Fibroblast of skin of right biceps (primary cell): ENCODE results near the gene DOCK1.

ENCODE experiments used
- DNase-seq: peaks from one replicate; pipeline ENCODE4 v3.0.0-alpha.2; 2013

The DOCK1 gene

DNA sequence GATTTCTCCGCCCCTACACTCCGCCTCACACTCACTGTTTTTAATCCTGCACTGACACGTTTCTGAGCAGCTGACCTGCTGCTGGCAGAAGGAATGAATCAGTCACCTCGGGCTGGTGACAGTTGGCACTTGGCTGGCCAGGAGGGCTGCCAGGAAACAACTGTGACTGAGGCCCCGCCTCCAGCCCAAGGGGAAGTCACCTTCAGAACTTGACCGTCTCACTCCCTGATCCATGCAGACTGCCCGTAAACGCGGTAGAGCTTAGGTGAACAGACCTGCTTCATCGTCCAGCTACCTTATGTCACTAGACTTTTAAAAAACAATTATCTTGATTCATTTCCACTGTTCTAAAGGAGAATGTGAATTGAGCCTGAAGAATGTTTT is 107.5 kb downstream of the DOCK1 start:
- peak; percentile 6 for DNase-seq

DNA sequence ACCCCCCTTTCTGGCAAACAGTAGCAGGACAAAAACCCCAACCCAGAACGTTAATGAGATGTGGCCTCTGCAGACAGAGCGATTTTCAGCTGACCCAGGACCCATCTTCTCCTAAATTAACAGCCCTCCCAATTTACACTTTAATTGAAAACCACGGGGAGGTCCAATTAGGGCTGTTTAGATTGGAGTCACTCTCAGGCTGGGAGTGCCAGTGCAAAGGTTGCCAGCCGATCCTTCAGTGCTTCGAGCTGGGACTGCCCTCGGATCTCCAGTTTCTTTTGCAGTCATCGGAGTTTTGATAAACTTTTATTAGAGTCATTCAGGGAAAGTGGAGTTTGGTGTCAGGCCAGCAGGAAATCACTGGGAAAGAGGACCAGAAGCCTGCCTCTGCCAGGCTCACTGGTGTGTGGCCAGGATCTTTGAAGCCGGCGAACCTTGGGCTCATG is 108.0 kb downstream of the DOCK1 start:
- DNase-seq = no peak

DNA sequence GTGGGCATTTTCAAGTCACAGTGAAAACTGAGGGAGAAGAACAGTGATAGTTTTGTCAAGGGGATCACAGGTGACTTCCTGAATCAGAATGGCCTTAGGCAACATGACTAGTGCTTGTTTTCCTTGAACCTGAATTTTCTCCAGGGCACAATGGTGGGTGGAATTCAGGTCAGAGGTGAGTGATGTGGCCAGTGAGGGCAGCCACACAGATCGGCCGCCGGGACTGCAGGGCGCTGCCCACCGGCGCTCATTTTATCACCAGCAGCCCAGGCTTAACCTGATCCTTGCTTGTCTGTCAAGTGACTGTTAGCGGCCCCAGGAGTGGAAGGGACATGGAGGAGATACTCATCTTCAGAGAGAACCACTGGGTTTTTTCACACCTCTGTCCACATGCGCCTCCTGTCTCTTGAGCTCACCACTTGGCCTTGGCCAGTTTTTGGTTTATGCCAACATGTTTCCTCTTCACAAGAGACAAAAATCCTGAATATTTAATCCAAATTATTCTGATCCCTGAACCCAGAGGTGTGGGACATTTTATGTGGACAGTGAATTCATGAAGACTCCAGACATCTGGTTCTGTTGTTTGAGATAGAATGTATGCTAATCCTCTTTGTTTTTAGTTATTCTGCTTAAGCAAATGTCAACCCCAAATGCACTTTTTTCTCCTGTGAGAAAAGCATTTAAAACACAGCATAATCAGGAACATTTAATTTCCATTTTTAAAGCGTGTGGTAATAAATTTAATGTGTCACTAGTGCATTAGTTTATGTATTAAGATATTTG is 108.7 kb downstream of the DOCK1 start:
- no peak for DNase-seq

DNA sequence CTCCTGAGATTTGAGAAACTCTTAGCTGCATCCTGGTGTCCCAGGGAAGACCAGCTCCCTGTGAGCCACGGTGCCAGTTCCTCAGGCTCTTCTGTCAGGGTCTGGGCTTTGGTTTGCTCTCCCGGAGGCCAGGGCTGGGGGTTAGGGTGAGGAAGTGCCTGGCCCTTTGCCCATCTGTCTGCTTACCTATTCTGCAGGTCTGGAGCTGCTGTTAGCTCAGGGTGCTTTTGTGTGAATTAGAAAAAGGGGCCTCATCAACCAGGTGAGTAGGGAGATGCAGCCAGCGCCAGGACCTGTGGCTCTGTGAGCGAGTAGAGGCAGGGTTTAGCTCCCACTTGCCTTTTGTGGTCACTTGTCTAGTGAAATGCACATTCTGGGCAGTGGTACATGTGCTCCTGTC is 109.4 kb downstream of the DOCK1 start:
- DNase-seq = no peak

DNA sequence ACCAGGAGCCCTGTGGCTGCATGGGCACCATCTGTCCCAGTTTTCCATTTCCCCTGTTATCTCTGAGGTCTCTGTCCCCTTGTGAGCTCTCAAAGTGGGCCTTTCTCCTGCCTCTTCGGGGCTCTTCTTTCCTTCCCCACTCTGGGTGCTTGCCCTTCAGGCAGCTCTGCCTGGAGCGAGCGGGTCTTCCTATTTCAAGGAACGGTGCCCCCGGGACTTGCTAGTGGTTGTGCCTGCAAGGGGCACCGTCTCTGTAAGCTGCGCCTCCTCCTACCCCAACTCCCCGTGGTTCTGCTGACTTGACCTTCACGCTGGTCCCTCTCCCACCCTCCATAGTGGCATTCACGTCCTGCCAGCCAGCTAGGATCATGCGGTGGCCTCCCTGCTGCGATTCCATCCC is 110.1 kb downstream of the DOCK1 start:
- no peak for DNase-seq

DNA sequence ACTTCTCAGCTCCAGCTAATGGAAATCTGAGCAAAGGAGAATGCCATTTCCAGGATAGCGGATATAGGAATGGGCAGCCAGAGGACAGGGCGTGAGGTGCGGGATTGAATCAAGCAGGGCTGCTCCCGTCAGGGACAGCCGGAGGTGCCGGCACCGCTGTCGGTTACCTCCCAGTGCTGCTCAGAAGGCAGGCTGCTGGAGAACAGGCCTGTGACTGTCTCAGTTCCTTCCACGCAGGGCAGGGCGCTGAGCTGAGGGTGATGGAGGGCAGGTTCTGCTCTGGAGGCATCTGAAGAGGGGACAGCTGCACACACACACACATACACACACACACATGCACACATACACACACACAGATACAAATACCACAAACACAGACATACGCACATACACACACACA is 111.1 kb downstream of the DOCK1 start:
- DNase-seq = no peak

DNA sequence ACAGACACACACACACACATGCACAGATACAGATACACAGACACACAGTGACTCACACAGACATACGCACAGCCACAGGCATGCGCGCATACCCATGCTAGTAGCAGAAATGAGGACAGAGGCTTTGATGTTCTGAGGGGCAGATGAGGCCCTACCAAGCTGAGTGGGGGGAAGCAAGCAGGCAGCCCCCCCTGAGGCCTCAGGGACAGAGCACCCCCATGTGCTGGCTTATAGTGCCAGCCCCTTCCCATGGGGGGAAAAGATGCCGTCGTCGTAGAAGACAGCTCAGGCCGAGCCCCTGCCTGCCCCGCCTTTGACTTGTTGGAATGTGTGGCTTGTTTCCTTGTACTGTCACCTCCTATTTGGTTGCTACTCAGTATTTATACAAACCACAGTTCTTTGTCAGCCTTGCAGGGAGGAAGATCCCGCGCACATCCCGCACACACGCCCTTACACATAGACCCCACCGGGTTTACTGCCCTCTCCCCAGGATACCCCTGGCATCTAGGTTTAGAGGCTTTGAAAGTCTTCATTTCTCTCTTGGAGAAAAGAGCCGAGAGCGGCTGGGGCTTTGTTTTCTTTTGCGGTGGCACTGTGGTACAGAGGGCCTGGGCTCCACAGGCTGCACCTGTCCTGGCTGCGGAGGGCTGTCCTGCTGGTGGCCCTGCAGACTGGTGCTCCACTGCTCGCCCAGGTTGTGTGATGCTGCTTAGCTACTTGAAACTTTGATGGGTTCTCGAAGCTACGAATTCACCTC is 112.5 kb downstream of the DOCK1 start:
- DNase-seq = peak; percentile 86

DNA sequence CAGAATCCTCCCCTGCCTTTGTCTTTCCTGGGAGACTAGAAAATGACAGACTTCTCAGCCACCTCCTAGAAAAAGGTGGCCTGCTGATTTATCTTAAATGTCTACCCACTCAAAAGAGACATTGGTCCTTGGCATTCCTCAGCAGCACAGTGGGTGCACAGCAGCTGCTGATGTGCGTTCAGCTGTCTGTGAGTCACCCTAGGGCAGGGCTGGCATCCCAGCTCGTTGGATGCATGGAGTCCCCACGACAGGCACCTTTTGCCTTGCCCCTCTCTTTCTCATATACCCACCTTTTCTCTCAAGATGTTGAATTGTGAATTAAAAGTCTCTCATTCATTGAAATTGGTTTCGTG is 113.0 kb downstream of the DOCK1 start:
- no peak for DNase-seq

DNA sequence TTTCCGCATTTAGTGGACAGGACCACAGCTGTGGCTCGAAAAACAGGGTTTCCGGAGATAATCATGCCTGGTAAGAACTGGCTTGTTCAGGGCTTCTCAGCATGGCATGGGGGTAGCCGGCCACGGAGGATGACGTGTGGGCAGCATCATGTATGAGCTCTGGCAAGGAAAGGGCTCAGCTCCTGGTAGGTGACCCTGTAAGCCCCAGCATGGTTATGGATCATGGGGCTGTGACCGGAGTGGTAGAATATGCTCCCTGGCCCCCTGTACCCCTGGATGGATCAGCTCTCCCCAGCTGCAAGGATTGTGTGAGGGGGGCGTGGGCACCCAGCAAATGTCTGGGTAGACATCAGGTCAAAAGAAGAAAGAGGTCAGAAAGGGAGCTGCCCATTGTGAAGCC is 113.5 kb downstream of the DOCK1 start:
- no peak for DNase-seq

DNA sequence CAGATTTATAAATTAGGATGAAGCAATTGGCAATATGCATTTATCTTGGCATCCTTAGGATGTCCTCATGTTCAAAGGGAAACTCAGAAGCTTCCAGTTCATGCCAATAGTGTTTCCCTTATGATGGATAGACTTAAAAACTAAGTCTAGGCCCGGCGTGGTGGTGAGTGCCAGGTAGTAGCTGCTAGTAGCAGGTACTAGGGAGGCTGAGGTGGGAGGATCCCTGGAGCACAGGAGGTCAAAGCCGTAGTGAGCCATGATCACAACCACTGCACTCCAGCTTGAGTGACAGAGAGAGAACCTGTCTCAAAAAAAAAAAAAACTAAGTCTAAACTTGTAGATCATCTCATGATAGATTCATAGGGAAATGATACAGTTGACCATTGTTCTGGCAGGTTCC is 115.0 kb downstream of the DOCK1 start:
- DNase-seq = no peak

DNA sequence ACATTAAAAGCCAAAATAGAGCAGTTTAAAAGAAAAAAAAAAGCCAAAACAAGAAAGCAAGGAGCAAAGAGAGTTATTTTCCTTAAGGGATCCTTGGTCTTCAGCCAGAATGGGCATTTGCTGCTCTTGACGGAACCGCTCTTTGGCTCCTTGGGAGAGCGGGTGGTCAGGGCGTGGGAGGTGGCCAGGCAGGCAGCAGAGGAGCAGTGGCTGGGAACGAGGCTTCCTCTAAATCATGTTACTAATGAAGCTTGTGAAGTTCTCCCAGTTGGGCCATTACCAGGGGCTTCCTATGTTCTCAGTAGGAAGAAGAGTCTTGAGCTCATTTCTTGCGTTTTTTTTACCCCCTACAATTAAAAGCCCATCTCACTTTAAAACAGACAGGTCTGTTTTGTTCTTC is 116.6 kb downstream of the DOCK1 start:
- no peak for DNase-seq

DNA sequence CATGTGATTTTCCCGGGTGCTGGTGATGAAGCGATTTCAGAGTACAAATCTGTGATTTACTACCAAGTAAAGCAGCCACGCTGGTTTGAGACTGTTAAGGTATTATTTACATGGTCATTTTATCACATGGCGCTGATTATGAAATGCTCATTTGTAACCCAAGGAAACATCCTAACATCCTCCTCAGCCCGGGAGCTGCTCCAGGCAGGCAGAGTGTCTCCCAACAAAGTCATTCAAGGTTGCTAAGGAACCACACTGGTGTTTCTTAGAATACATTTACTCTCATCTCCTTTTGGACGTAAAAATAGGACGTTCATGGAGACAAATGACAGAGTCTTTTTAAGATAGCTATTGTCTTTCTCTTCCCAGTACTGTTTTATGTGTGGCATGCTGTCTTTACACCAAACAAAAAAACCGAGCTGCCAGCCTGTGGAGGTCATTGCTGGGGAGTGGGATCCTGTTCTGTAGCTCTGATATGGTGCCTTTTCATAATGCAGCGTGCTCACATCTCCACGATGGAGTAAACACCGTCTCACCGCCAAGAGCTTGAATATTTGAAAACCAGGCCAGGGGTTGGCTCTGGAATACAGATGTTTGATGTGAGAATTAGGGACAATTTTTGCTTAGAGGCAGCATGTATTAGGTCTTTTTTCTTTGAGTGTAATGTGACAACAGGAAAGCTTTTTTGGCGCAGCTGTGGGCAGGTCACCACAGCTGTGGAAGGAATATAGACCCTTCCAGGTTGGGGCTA is 119.6 kb downstream of the DOCK1 start:
- peak; percentile 11 for DNase-seq

DNA sequence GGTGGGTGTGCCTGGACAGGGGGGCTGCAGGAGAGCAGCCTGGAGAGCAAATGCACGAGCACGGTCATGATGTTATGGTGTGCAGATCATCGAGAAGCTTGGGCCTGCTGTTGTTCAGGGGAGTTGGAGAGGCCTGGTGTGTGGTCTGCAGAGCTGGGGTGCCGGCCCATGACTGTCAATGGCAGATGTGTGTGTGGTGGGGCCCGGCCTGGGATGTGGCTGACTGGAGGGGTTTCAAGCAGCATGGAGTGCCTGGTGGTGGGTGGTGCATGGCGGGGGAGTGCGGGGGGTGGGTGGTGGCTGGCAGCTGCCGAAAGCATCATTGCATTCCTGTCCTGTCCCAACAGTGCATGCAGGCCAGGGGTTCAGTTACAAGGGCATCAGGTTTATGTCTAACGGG is 122.6 kb downstream of the DOCK1 start:
- DNase-seq = no peak

DNA sequence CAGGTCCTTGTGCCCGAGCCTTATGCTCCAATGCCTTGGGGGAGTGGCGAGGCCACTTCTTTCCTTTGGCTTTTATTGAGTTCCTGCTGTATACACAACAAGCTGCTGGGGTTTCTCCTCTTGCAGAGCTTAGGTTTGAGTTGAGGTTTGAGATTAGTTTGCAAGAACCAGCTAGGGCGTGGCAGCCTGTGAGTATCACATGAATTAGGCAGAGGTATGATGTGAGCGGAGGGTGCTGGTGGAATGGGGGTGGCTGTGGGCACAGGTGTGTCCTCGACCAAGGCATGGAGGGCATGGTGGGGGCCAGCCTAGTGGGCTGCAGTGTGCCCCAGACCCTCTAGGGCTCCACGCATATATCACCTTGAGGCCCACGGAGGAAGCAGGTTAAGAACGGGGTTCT is 123.3 kb downstream of the DOCK1 start:
- DNase-seq = no peak

DNA sequence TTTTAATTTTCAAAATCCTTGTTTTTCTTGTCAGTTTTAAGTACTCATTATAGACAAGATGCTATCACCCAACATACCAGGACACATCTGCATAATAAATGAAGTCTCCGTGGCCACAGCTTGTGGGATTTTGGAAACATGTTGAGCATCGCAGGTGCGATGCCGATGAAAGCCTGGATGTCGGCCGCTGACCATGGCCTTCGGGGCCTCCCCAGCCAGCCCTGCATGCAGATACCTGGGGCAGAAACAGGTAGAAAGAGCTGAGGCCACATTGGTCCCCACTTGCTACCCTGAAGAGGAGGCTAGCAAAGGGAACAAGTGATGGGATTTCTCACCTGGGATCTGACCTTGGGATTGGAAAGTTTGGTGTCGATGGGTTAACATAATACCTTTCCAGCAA is 123.8 kb downstream of the DOCK1 start:
- DNase-seq = no peak

DNA sequence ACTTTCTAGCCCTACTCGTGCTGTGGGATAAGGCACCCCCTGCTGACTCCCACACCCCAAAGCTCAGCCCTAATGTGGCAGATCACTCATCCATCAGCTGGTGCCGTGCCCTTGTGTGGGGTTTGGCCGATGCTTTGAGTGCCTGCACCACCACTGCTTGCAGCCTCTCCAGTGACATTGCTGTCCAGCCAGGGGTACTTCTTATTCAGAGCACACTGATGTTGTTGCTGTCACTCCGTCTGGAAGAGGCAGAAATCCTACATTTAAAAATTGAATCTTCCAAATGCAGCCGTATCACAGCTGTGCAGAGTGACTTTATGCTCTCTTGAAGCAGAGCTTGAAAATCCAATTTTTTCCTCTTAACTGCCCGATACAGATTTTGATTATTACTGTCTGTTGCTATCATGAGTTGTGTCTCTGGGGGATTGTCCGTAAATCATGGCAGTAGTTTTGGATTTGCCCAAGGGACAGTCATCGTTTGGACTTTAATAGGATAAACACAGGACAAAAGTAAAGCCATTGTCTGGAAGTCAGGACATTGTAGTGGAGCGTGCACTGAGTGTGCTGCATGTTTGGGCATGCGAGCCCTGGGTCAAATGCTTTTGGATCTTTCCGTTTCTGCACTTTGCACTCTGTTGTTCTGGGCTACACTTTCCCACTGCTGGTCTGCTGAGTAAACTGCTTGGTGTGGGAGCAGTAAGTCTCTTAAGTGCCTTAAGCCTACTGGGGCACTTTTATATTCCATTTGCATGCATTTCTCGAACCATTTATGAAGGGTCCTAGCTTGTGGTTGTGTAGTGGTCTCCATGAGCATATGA is 128.2 kb downstream of the DOCK1 start:
- DNase-seq = no peak

DNA sequence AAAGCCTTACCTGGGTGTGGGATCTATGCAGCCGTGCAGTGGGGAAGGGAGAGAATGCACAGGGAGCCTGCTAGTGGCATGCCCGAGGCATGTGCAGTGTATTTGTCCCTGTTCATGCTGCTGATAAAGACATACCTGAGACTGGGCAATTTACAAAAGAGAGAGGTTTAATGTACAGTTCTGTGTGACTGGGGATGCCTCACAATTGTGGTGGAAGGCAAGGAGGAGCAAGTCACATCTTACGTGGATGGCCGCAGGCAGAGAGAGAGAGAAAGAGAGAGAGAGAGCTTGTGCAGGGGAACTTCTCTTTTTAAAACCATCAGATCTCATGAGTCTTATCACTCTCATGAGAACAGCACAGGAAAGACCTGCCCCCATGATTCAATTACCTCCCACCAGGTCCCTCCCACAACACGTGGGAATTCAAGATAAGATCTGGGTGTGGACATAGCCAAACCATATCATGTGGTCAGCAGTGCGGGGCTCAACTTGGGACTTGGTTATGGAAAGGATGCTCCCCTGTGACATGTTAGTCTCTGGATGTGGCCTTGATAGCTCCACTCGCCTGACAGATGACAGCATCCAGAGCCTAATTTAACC is 128.9 kb downstream of the DOCK1 start:
- DNase-seq = no peak

DNA sequence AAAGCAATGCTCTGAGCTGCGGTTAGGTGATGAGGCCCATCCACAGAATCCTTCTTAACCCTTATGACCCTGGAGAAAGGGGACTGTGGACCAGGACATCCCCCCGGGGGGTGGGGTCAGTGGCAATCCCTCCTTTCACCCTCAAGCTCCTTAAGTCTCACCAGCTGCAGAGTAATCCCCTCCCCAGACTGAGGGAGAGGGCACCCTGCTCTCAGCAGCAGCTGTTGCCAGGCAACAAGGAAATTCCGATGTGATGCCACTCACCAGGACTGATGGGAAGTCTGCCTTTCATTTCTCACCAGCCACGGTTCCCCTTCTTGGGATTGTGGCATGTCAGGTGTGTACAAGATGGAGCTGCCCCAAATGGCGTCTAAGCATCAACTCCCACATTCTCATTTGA is 129.6 kb downstream of the DOCK1 start:
- DNase-seq = no peak

DNA sequence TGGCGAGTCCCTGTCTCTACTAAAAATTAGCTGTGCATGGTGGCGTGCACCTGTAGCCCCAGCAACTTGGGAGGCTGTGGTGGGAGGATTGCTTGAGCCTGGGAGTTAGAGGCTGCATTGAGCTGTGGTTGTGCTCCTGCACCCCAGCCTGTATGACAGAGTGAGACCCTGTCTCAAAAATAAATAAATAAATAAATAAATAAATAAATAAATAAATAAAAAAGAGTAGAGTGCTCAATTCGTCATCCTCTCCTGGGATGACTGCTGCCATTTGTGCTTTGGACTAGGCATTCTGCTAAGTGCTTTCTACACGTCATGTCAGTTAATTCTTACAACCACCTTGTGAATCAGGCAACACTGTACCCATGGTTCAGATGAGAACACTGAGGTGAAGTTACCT is 130.6 kb downstream of the DOCK1 start:
- no peak for DNase-seq

DNA sequence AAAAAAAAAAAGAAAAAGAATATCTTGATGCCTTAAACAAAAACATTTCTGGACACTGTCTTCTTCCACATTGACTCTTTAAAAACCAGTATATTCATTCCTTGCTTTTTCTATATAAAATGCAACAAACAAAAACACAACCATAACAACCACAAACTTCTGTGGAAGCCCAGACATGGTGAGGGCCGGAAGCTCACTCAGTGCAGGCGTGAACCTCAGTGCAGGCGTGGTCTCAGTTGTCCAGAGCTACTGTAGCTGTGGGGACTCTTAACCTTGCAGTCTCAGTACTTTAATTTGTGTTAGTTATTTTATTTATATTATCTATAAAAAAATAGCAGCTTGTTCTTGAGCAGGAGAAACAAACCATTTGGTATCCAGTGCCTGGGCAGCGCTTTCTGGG is 131.8 kb downstream of the DOCK1 start:
- no peak for DNase-seq

DNA sequence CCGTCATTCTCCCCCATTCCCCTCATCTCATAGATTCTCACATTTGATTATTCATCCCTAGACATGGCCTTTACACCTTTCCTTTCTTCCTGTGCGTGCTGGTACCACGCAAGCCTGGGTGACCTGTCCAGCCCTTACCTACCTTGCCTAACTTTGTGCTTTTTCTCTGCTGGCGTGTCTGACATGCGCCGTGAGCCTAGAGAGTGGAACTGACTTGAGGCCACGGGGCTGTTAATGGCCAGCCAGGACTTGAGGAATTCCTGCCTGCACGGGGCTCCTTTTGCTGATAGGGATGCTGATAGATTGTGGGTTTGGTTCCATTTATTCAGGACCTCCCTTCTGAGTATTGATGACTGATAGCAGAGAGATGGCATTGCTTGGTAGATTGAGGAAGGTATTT is 134.2 kb downstream of the DOCK1 start:
- DNase-seq = no peak

DNA sequence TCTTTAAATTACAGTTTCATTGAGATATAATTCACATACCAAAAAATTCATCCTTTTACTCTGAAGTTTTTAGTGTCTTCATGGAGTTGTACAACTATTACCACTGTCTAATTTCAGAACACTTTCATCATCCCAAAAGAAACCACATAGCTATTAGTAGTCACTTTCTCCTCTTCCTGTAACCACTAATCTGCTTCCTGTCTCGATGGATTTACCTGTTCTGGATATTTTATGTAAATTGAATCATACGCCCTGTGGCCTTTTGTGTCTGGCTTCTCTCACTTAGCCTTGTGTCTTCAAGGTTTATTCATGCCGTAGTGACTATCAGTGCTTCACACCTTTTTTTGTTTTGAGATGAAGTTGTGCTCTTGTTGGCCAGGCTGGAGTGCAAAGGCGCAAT is 135.5 kb downstream of the DOCK1 start:
- peak; percentile 8 for DNase-seq

DNA sequence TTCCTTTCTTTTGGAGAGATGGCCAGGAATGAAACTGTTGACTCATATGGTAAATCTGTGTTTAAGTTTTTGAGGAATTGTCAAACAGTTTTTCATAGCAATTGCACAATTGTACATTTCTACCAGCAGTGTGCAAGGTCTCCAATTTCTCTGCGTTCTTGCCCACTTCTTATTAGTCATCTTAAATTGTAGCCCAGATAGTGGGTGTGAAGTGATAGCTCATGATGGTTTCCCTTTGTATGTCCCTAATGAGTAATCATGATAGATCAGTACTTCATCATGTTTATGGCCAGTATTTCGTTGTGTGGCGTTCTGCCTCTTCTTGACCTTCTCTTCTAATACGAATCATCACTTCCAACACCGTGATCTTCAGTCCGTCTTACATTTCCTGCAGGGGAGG is 136.3 kb downstream of the DOCK1 start:
- peak; percentile 92 for DNase-seq
